ENCODE measurements around the gene ITGB8.

ITGB8 gene

GRCh38 chr7:20354610-20355528 is 24.2 kb downstream of the ITGB8 start:
- no peak overlapping the region for H3K4me3 ChIP-seq (ENCODE audit: low read length)
- no peak for TF ChIP-seq CTCF (IDR thresholded peaks at IDR 0.05; ENCODE audit: insufficient read depth, low read depth, low read length, missing control alignments)
- peak; percentile 23 for DNase-seq (ENCODE audit: low read depth)

GRCh38 chr7:20358106-20358505 is 27.4 kb downstream of the ITGB8 start:
- no peak for DNase-seq (ENCODE audit: low read depth)
- H3K4me3 ChIP-seq (ENCODE audit: low read length), result no peak overlapping the region
- TF ChIP-seq CTCF (IDR thresholded peaks at IDR 0.05; ENCODE audit: insufficient read depth, low read depth, low read length, missing control alignments), result no peak

GRCh38 chr7:20358762-20359282 is 28.1 kb downstream of the ITGB8 start:
- TF ChIP-seq CTCF (IDR thresholded peaks at IDR 0.05; ENCODE audit: insufficient read depth, low read depth, low read length, missing control alignments), result no peak
- no peak overlapping the region for H3K4me3 ChIP-seq (ENCODE audit: low read length)
- no peak for DNase-seq (ENCODE audit: low read depth)

- no peak overlapping the region for H3K4me3 ChIP-seq (ENCODE audit: low read length)
- TF ChIP-seq CTCF (IDR thresholded peaks at IDR 0.05; ENCODE audit: insufficient read depth, low read depth, low read length, missing control alignments), result no peak
- DNase-seq (ENCODE audit: low read depth), result peak; percentile 24
Measured at GRCh38 chr7:20359341-20359963, 28.8 kb downstream of the ITGB8 start.

- peak; percentile 30 for DNase-seq (ENCODE audit: low read depth)
- TF ChIP-seq CTCF (IDR thresholded peaks at IDR 0.05; ENCODE audit: insufficient read depth, low read depth, low read length, missing control alignments), result no peak
Measured at GRCh38 chr7:20362574-20363253, 32.0 kb downstream of the ITGB8 start.

GRCh38 chr7:20364571-20365196 is 34.0 kb downstream of the ITGB8 start:
- no peak for DNase-seq (ENCODE audit: low read depth)
- TF ChIP-seq CTCF (IDR thresholded peaks at IDR 0.05; ENCODE audit: insufficient read depth, low read depth, low read length, missing control alignments), result no peak
- no peak overlapping the region for H3K4me3 ChIP-seq (ENCODE audit: low read length)

More at GRCh38 chr7:20362574-20363253, 32.0 kb downstream of the ITGB8 start:
- H3K4me3 ChIP-seq (ENCODE audit: low read length), result no peak overlapping the region
